Measurements from ENCODE around the gene HMCN2. TPM values are rescaled to one million over a fixed set of nuclear protein-coding genes. Genes with fewer than 3 reads are reported as not detected.
A peak's percentile ranks its signal among the peaks of the same experiment; 100 is the strongest.
"Not testable (repeated sequence)": the region's sequence is repeated elsewhere in the genome, so short reads cannot be mapped to it uniquely, and the experiment has no call there.

HMCN2 gene
- total RNA-seq, 4 donors from 2014 or later = 1.3 to 6.3 (median 3.5) TPM

DNA sequence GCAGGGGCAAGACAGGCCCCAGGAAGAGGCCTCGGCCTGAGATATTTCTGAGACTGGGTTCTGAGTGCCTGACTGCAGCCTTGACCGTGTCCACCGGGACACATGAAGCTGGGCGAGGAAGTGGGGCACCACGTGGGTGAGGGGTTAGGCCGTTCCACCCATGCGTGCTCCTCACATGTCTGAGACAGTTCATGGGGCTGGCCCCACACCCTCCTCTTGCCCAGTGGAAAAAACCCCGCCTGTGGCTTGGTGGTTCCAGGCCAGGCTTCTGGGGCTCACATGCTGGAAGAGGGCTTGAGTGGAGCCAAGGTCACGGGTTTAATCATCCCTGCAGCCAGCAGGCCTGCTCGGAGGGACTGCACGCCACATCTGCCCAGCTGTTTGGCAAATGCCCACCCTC, 11.4 kb downstream of the HMCN2 start:
- H3K9me3 ChIP-seq = no peaks in the 10 kb centered on the region
- DNase-seq (ENCODE audit: low spot score in 2 of 2) = peak in 1 of 2 donors; percentile 70
- no peak overlapping the region for H3K4me3 ChIP-seq
- WGBS = 90% methylated on average over 7 of the region's 11 CpGs
- no peaks in the 10 kb centered on the region for H3K36me3 ChIP-seq
- H3K27ac ChIP-seq = no peak overlapping the region
- no peaks in the 10 kb centered on the region for H3K27me3 ChIP-seq
- TF ChIP-seq EP300 (IDR thresholded peaks at IDR 0.05) (no peak), POLR2A (IDR thresholded peaks at IDR 0.05) (no peak), POLR2AphosphoS5 (IDR thresholded peaks at IDR 0.05) (no peak)
- TF ChIP-seq, protein P1, sequence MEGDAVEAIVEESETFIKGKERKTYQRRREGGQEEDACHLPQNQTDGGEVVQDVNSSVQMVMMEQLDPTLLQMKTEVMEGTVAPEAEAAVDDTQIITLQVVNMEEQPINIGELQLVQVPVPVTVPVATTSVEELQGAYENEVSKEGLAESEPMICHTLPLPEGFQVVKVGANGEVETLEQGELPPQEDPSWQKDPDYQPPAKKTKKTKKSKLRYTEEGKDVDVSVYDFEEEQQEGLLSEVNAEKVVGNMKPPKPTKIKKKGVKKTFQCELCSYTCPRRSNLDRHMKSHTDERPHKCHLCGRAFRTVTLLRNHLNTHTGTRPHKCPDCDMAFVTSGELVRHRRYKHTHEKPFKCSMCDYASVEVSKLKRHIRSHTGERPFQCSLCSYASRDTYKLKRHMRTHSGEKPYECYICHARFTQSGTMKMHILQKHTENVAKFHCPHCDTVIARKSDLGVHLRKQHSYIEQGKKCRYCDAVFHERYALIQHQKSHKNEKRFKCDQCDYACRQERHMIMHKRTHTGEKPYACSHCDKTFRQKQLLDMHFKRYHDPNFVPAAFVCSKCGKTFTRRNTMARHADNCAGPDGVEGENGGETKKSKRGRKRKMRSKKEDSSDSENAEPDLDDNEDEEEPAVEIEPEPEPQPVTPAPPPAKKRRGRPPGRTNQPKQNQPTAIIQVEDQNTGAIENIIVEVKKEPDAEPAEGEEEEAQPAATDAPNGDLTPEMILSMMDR (IDR thresholded peaks at IDR 0.05) = no peak
- H3K4me1 ChIP-seq = peaks cover 2% of the 10 kb centered on the region

DNA sequence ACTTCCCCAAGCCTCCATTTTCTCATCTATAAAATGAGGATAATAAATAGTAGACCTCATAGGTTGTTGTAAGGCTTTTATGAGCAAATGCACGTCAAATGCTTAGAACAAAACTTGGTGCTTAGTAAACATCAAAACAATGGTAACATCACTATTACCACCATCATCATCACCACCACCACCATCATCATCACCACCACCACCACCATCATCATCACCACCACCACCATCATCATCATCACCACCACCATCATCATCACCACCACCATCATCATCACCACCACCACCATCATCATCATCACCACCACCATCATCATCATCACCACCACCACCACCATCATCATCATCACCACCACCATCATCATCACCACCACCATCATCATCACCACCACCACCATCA, 12.0 kb downstream of the HMCN2 start:
- not testable (repeated sequence) for DNase-seq (ENCODE audit: low spot score in 2 of 2); H3K4me3 ChIP-seq
- 79% methylated on average over 1 of the region's 1 CpG for WGBS

DNA sequence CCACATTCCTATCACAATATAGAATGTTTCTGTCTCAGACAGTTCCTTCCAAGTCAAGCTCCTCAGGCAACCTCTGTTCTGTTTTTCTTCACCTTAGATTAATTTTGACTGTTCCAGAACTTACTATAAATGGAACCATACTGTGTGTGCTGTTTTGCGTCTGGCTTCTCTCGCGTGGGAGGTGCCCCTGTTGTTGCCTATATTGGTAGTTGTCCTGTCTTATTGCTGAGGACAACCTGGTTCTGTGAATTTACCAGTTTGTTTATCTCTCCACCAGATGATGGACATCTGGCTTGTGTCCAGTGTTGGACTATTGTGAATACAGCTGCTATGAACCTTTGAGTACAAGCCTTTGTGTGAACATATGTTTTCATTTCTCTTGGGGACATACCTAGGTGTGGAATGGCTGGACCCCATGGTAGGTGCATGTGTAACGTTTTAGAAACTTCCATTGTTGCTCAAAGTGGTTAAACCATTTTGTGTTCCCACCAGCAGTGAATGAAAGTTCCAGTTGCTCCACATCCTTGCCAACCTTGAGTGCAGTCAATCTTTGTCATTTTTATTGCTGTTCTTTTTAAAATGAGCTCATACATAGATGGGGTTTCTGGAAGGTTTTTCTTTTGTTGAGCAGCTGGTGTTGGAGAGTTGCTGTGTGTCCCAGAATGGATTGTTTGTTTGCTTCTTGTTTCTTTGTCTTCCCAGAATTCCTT, 18.1 kb downstream of the HMCN2 start:
- 80% methylated on average over 4 of the region's 4 CpGs for WGBS
- H3K36me3 ChIP-seq = no peaks in the 10 kb centered on the region
- H3K4me1 ChIP-seq = peaks cover 15% of the 10 kb centered on the region
- no peaks in the 10 kb centered on the region for H3K9me3 ChIP-seq
- no peak overlapping the region for H3K4me3 ChIP-seq
- TF ChIP-seq POLR2A (IDR thresholded peaks at IDR 0.05) = no peak
- no peak for TF ChIP-seq EP300 (IDR thresholded peaks at IDR 0.05)
- TF ChIP-seq, protein P1 (IDR thresholded peaks at IDR 0.05) = no peak
- no peak for TF ChIP-seq POLR2AphosphoS5 (IDR thresholded peaks at IDR 0.05)
- peaks cover 18% of the 10 kb centered on the region for H3K27me3 ChIP-seq
- no peak for DNase-seq (ENCODE audit: low spot score in 2 of 2)
- H3K27ac ChIP-seq = no peak overlapping the region

More for the DNA sequence above, 12.0 kb downstream of the HMCN2 start:
- H3K27me3 ChIP-seq, H3K36me3 ChIP-seq, H3K9me3 ChIP-seq, H3K27ac ChIP-seq, H3K4me1 ChIP-seq: not testable (repeated sequence)

DNA sequence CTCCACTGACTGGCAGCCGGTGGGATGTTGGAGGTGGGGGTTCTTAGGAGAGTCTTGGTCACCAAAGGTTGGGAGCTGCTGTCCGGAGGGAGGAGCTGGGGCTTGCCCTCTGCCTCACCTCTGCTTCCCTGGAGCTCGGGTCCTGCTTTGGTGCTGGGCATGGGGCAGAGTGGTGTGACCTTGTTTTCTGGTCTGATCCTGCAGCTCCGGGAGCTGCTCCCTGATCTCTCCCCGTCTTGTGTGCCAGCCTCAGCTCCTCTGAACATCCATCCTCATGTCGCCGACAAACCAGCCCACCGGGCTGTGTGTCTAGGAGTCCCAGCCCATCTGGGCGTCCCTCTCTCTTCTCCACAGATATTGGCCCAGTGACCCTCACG, 18.7 kb downstream of the HMCN2 start:
- peaks cover 20% of the 10 kb centered on the region for H3K4me1 ChIP-seq
- TF ChIP-seq POLR2A (IDR thresholded peaks at IDR 0.05) (no peak), EP300 (IDR thresholded peaks at IDR 0.05) (no peak), POLR2AphosphoS5 (IDR thresholded peaks at IDR 0.05) (no peak)
- TF ChIP-seq, protein P1 (IDR thresholded peaks at IDR 0.05) = no peak
- 81% methylated on average over 8 of the region's 10 CpGs for WGBS
- peaks cover 24% of the 10 kb centered on the region for H3K27me3 ChIP-seq
- H3K4me3 ChIP-seq = no peak overlapping the region
- H3K36me3 ChIP-seq = no peaks in the 10 kb centered on the region
- no peak for DNase-seq (ENCODE audit: low spot score in 2 of 2)
- H3K9me3 ChIP-seq = no peaks in the 10 kb centered on the region
- H3K27ac ChIP-seq = no peak overlapping the region

DNA sequence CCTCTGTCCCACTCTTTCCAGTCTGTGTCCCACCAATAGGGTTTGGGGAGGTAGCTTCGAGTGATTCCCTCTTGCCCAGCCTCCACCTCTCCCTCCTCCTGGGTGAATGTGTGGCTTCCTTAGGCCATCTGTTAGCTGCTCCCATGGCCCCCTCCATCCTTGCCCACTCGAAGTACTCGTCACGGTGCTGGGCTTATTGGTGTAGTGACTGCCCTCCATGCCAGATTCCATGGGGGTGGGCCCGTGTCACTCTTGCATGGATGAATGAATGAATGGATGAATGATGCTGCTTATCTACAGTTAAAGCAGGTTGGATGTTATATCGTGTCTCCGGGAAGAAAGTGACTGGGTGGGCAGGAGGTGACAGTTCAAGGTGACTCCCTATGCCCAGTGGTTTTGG, 19.1 kb downstream of the HMCN2 start:
- no peak overlapping the region for H3K4me3 ChIP-seq
- peaks cover 25% of the 10 kb centered on the region for H3K4me1 ChIP-seq
- no peak for DNase-seq (ENCODE audit: low spot score in 2 of 2)
- WGBS = 94% methylated on average over 7 of the region's 7 CpGs
- no peak overlapping the region for H3K27ac ChIP-seq
- TF ChIP-seq, protein P1 (IDR thresholded peaks at IDR 0.05) = no peak
- no peak for TF ChIP-seq POLR2AphosphoS5 (IDR thresholded peaks at IDR 0.05)
- no peak for TF ChIP-seq EP300 (IDR thresholded peaks at IDR 0.05)
- no peak for TF ChIP-seq POLR2A (IDR thresholded peaks at IDR 0.05)
- no peaks in the 10 kb centered on the region for H3K36me3 ChIP-seq
- H3K9me3 ChIP-seq = no peaks in the 10 kb centered on the region
- H3K27me3 ChIP-seq = peaks cover 28% of the 10 kb centered on the region

DNA sequence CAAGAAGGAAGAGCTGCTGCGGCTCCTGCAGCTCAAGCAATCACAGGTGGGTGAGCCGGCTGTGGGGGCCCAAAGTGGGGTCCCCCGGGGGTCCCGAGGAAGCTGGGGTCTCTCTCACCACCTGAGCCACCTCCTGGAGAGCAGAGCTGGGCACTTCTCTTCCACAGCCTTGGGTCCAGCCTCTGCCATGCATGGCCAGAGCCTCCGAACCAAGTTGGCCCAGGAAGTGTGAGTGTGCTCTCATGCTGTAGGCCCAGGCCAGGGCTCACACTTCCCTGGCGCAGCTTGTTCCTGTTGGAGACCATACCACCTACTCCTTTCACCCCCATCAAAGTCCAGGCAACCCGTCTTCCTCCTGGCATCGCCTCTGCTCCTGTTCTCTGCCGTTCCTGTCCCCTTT, 19.7 kb downstream of the HMCN2 start:
- no peak overlapping the region for H3K4me3 ChIP-seq
- H3K4me1 ChIP-seq = peaks cover 31% of the 10 kb centered on the region
- WGBS = 78% methylated on average over 8 of the region's 9 CpGs
- H3K9me3 ChIP-seq = no peaks in the 10 kb centered on the region
- no peaks in the 10 kb centered on the region for H3K36me3 ChIP-seq
- no peak overlapping the region for H3K27ac ChIP-seq
- peaks cover 34% of the 10 kb centered on the region for H3K27me3 ChIP-seq
- no peak for TF ChIP-seq EP300 (IDR thresholded peaks at IDR 0.05)
- no peak for TF ChIP-seq POLR2AphosphoS5 (IDR thresholded peaks at IDR 0.05)
- TF ChIP-seq, protein P1 (IDR thresholded peaks at IDR 0.05) = no peak
- no peak for TF ChIP-seq POLR2A (IDR thresholded peaks at IDR 0.05)
- DNase-seq (ENCODE audit: low spot score in 2 of 2) = no peak

Data from suprapubic skin (tissue), 4 donors.